Measurements from ENCODE around the gene DCUN1D1. TPM values are rescaled to one million over a fixed set of nuclear protein-coding genes. Genes with fewer than 3 reads are reported as not detected.
"Not testable (repeated sequence)": the region's sequence is repeated elsewhere in the genome, so short reads cannot be mapped to it uniquely, and the experiment has no call there.

The DCUN1D1 gene
- polyA plus RNA-seq (ENCODE audit: insufficient read length in 3 of 3) = 10 to 100 TPM; 46.1 to 61.9 (median 51.2) TPM
- long read RNA-seq, donor 1, full-length matches to known transcripts = 6 of 6 reads
- long read RNA-seq, donor 1, partial matches to known transcripts = 0 of 6 reads
- long read RNA-seq, donor 1, other reads (novel, unspliced or antisense) = 0 of 6 reads
- long read RNA-seq, donor 2, full-length matches to known transcripts = 6 of 6 reads
- long read RNA-seq, donor 2, partial matches to known transcripts = 0 of 6 reads
- long read RNA-seq, donor 2, other reads (novel, unspliced or antisense) = 0 of 6 reads
- long read RNA-seq, donor 3, full-length matches to known transcripts = 6 of 6 reads
- long read RNA-seq, donor 3, partial matches to known transcripts = 0 of 6 reads
- long read RNA-seq, donor 3, other reads (novel, unspliced or antisense) = 0 of 6 reads
- long read RNA-seq, donor 4, full-length matches to known transcripts = 5 of 5 reads
- long read RNA-seq, donor 4, partial matches to known transcripts = 0 of 5 reads
- long read RNA-seq, donor 4, other reads (novel, unspliced or antisense) = 0 of 5 reads
- long read RNA-seq, donor 5, full-length matches to known transcripts = 4 of 4 reads
- long read RNA-seq, donor 5, partial matches to known transcripts = 0 of 4 reads
- long read RNA-seq, donor 5, other reads (novel, unspliced or antisense) = 0 of 4 reads
- long read RNA-seq, donor 6, full-length matches to known transcripts = 6 of 6 reads
- long read RNA-seq, donor 6, partial matches to known transcripts = 0 of 6 reads
- long read RNA-seq, donor 6, other reads (novel, unspliced or antisense) = 0 of 6 reads
- long read RNA-seq, donor 7, full-length matches to known transcripts = 16 of 16 reads
- long read RNA-seq, donor 7, partial matches to known transcripts = 0 of 16 reads
- long read RNA-seq, donor 7, other reads (novel, unspliced or antisense) = 0 of 16 reads
- long read RNA-seq, donor 8, full-length matches to known transcripts = 1 of 1 reads
- long read RNA-seq, donor 8, partial matches to known transcripts = 0 of 1 reads
- long read RNA-seq, donor 8, other reads (novel, unspliced or antisense) = 0 of 1 reads
- long read RNA-seq, donor 9, full-length matches to known transcripts = 9 of 9 reads
- long read RNA-seq, donor 9, partial matches to known transcripts = 0 of 9 reads
- long read RNA-seq, donor 9, other reads (novel, unspliced or antisense) = 0 of 9 reads
- long read RNA-seq, donor 10, full-length matches to known transcripts = 4 of 4 reads
- long read RNA-seq, donor 10, partial matches to known transcripts = 0 of 4 reads
- long read RNA-seq, donor 10, other reads (novel, unspliced or antisense) = 0 of 4 reads
- long read RNA-seq, donor 11, full-length matches to known transcripts = 6 of 6 reads
- long read RNA-seq, donor 11, partial matches to known transcripts = 0 of 6 reads
- long read RNA-seq, donor 11, other reads (novel, unspliced or antisense) = 0 of 6 reads
- long read RNA-seq, donor 12, full-length matches to known transcripts = 9 of 9 reads
- long read RNA-seq, donor 12, partial matches to known transcripts = 0 of 9 reads
- long read RNA-seq, donor 12, other reads (novel, unspliced or antisense) = 0 of 9 reads
- long read RNA-seq, donor 13, full-length matches to known transcripts = 7 of 7 reads
- long read RNA-seq, donor 13, partial matches to known transcripts = 0 of 7 reads
- long read RNA-seq, donor 13, other reads (novel, unspliced or antisense) = 0 of 7 reads
- long read RNA-seq, donor 14 = 0 reads
- long read RNA-seq, donor 15, full-length matches to known transcripts = 11 of 11 reads
- long read RNA-seq, donor 15, partial matches to known transcripts = 0 of 11 reads
- long read RNA-seq, donor 15, other reads (novel, unspliced or antisense) = 0 of 11 reads
- long read RNA-seq, donor 16, full-length matches to known transcripts = 9 of 9 reads
- long read RNA-seq, donor 16, partial matches to known transcripts = 0 of 9 reads
- long read RNA-seq, donor 16, other reads (novel, unspliced or antisense) = 0 of 9 reads

DNA sequence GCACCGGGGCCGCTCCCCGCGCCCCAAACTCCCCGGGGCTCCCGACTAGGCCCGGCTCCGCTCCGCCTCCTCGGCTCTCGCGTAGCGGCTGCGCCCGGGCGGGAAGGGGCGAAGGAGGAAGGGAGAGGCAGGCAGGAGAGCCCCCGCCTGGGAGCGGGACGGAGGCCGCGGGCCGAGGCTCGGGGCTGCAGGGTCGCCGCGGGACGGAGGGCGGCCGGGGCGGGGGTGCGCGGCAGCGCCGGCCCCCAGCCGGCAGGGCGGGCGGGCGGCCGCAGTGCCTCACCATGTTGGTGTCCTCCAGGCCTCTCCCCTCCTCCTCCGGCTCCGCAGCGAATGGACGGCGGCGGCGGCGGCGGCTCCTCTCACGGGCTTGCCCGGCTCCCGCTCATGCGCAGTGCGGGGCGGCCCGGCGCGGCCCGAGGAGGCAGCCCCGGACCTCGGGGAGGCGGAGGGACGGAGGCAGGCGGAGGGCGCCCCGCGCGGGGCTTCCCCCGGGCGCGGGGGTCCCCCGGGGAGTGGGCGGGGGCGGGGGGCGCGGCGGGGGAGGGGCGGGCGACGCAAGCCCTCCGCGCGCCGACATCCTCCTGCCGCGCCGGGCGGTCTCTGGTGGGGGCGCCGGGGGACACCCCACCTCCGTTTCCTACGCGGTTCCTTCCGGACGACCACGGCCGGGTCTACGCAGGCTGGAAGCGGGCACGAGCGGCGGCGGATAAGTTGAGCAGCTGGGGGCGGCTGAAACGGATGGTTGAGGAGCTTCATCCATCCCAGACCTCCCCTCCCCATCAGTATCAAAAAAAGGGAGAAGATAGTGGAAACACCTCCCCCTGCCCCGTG, at the start of gene DCUN1D1:
Gene DCUN1D1, minus strand, starts transcription at position 335 of the 834 bp plus-strand sequence. Its CDS starts 49 bp downstream, at position 286.
- peak; percentile 88 for DNase-seq

DNA sequence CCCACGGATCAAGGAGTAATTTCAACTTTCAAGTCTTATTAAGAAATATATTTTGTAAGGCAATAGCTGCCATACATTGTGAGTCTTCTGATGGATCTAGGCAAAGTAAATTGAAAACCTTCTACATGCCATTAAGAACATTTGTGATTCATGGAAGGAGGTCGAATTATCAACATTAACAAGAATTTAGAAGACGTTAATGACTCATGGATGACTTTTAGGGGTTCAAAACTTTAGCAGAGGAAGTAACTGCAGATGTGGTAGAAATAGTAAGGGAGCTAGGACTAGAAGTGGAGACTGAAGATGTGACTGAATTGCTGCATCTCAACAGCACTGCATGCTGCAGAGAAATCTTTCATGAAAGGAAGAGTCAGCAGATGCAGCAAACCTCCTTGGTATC, 48.1 kb upstream of the DCUN1D1 start:
- no peak for DNase-seq

DNA sequence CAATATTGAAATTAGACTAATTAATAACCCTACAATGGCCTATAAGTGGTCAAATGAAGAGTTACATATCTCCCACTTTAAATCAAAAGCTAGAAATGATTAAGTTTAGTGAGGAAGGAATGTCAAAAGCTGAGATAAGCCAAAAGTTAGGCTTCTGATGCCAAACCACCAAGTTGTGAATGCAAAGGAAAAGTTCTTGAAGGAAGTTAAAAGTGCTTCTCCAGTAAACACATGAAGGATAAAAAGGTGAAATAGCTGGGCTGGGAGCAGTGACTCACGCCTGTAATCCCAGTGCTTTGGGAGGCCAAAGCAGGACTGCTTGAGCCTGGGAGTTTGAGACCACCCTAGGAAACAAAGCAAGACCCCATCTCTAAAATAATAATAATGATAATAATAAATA, 46.9 kb upstream of the DCUN1D1 start:
- no peak for DNase-seq

DNA sequence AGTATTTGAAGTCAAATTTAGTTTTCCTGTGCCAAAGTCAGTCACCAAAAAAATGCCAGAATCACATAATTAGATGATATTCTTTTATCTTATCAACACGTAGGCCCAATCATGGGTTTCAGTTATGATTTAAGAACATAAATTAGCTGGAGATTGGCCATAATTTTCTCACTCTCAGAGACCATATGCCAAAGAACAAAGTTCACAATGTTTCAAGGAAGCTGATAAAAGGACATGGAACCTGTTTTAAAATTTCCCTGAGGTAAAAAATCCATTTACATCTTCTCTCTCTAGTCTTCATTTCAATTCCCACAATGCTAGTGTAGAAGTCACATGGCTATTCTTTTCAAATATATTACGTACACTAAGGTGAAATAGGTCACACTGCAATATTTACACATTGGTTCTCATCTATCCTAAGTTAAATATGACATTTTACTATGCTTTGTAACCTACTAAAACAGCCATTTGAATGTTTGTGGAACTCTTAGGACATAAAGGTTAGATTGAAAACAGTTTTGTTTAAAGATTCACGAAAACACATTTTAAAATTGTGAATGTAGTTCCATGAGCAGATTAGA, 42.7 kb upstream of the DCUN1D1 start:
- no peak for DNase-seq

DNA sequence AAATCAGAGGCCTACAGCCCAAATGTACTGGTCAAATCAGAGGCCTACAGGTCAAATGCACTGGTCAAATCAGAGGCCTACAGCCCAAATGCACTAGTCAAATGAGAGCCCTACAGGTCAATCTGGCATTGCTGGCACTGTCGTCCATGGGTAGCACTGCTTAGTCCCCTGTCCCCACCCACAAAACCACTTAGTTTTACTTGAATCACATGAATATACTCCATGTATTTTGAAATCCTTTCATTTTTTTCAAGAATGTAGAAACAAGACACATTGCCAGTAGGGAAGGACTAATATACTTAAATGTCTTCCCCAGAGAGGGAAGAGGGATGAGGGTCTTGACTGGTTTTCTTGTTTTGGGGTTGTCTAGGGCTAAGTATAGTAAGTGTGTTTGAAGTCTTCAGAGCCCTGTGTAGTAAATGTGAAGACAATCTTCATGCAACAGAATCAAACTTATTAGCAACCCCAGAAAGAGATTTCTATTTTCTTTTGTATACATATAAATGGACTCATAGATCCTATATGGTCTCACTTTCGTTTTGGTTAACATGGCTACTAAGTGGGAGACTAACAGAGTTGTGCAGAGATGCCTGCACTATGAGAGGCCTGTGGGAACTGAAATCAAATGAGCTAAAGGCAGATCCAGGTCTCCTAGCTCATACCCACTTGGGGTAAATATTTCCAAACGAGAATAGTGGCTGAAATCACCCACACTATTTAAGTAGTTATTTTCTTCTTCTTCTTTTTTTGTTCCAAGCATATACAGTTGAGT, 38.3 kb upstream of the DCUN1D1 start:
- DNase-seq = no peak

DNA sequence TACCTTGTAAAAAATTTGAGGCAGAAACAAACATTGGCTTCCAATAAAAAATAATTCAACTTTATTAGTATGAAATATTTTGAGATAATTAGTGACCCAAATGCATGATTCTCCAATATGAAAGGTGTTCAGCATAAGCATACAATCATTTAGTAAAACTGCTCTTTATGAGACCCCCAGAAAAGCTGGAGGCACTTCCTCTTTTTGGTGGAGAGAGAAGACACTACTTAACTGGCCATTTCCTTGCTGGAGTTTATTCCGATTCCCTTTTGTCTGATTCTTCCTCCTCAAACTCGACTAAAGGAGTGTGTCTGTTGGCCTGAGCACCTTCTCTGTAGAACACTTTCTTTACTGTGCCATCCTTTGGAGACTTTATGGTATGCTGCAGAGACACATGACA, 34.8 kb upstream of the DCUN1D1 start:
- no peak for DNase-seq

DNA sequence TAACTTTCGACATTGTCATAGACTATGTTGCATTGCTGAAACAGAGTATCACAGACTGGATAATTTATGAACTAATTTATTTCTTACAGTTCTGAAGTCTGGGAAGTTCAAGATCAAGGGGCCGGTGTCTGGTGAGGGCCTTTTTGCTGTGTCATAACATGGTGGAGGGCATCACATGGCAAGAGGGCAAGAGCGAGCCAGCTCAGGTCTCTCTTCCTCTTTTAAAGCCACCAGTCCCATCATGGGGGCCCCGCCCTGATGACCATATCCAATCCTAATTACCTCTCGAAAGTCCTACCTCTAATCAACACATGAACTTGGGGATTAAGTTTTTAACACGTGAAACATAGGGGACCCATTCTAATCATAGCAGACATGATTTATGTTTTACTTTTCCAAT, 33.5 kb upstream of the DCUN1D1 start:
- DNase-seq = no peak

DNA sequence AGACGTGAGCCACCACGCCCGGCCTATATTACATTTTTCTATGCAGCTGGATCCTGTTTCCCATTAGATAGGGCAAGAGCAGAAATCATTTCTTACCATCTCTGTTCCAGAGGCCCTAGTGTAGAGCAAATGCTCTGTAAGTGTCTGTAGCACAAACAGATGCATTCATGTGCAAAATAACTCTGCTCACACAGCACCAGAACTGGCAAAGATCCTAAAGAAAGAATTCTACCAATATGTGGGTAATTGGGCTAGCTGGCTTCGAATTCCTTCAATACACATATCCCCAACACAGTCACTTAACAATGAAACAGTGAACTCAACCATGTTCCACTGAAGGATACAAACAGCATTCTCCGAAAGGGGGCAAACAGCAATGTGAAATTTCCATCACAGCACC, 32.7 kb upstream of the DCUN1D1 start:
- DNase-seq = no peak

DNA sequence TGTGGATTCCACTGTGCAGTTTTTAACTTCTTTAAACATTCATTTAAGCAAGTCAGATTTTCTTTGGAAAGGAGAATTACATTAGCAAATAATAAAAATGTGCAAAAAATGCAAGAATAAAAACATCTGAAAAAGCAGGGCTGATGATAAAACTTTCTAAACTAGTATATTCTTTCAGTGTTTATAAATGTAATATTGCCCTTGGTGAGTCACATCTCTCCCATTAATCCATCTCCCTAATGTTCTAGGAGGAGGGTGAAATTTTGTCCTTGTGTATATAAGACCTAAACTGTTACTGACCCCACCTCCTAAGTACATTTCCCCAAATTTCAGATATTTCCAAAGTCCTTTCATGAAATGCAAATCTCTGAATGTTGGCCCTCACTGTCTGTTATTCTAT, 28.5 kb upstream of the DCUN1D1 start:
- no peak for DNase-seq

DNA sequence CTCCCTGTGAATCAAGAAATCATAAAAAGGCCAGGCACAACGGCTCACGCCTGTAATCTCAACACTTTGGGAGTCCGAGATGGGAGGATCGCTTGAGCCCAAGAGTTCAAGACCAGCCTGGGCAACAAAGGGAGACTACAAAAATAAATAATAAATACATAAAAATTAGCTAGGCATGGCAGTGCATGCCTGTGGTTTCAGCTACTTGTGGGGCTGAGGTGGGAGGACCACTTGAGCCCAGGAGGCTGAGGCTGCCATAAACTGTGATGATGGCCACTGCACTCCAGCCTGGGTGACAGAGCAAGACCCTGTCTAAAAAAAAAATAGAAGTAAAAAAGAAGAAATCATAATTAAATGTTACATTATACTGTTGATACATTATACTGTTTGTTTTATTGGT, 28.0 kb upstream of the DCUN1D1 start:
- DNase-seq = no peak

DNA sequence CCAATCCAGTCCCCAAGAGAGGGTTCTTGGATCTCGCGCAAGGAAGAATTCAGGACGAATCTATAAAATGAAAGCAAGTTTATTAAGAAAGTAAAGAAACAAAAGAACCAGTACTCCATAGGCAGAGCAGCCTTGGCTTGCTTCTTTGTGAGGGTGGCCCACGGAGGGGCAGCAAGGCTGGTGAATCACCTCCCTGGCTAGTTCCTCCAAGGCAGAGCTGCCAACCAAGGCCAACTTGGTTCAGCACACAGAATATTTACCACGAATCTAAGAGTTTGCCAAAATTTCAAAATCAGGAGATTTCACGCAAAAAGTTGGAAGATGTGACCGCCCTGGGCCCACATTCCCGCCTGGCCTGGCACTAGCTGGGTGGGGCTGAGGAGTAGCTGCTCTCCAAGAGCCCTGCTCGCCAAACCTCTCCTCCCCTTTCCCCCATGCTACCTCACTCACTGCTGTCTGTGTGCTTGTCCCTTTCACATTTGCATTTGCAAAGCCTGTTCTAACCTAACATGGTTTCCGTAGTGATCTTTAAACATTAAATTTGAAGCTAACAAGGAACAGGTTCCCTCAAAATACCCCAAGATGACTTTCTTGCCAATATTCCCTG, 26.2 kb upstream of the DCUN1D1 start:
- no peak for DNase-seq

DNA sequence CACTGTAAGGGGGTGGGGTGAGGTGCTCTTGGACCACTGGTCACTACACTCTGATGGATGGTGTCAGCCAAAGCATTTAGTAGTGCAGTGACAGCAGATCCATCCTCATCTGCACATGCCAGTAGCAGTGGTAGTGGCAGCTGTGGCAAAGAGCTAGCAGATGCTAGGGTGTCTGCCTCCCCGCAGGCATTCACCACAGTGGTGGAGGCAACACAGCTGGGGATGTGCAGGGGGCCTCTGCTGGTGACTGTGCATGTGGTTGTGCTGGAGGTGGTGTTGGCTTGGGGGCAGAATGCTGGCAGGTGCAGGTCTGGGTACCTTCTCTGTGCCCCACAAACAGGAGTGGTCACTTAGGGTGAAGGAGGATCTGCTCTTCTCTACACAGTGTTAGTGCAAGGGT, 19.4 kb upstream of the DCUN1D1 start:
- no peak for DNase-seq

DNA sequence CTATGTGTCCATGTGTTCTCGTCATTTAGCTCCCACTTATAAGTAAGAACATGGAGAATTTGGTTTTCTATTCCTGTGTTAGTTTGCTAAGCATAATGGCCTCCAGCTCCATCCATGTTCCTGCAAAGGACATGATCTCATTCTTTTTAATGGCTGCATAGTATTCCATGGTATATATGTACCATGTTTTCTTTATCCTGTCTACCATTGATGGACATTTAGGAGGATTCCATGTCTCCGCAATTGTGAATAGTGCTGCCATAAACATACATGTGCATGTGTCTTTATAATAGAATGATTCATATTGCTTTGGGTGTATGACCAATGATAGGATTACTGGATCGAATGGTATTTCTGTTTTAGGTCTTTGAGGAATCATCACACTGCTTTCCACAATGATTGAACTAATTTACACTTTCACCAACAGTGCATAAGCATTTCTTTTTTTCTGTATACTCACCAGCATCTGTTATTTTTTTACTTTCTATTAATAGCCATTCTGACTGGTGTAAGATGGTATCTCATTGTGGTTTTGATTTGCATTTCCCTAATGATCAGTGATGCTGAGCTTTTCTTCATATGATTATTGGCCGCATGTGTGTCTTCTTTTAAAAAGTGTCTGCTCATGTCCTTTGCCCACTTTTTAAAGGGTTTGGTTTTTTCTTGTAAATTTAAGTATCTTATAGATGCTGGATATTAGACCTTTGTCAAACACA, 13.3 kb upstream of the DCUN1D1 start:
- not testable (repeated sequence) for DNase-seq

DNA sequence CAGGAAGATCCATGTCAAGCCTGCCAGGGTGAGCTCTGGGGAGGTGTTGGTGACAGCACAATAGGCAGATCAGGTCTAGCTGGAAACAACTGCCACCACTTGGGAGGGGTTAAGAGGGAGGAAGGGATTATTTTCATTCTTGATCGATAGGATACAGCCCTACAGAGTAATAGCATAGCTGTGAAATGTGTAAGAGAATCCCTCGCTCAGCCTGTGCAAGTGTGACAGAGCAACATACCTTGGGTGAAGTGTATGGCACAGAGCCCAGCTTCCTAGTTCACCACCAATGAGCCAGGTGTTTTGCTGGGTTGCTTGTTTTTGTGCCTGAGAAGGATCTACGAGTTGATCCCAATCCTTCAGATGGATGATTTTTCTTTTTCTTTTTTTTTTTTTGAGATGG, 9.2 kb upstream of the DCUN1D1 start:
- no peak for DNase-seq

DNA sequence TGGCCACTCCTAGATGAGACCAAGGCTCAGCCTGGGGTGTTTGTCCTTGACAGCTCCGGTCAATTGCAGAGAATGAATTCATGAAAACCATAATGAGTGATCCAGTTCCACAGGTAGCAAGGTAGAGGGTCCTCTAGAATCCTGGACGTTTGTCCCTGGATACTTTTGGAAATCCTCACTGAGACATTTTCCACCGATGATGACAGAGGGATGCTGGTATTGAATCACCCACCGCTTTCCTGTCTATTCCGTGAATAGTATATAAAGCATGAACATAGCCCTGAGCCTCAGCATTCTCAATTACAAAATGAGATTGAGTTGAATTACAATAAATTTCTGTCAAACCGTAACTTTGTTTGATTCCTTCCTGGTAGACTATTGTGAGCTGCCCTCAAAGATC, 5.7 kb upstream of the DCUN1D1 start:
- DNase-seq = no peak

DNA sequence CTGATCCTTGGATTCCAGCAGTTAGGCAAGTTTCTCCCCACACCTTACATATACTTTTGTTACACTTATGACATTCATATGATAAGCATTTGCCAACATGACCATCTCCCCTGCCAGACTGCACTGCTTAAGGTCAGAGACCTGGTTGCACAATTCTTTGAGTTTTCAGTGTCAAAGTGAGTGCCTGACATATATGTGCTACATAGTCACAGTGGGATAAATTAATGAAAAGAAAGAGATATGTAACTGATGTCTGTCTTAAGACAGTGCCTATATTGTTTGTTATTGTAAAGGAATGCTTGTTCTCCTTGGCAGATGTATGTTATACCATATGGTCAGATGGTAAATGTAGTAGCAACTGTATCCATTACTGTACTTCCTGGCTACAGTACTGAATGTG, 3.5 kb upstream of the DCUN1D1 start:
- DNase-seq = no peak

DNA sequence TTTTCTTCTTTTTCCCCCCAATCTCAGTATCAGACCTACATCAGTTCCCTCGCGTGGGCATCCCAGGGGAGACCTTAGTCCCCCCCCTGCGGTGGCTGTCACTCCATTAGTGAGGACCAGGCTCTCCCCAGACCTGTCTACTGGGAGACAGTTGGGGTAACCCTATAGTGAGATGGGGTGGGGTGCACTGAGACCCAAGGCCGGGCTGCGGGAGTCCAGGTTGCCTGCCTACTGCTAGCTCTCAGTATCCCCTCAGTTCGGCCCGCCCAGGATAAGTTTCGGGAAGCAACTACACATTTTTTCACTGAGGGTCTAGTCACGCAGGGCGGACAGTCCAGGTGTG, 671 bp upstream of the DCUN1D1 start:
- no peak for DNase-seq
